Vagina (tissue), 2 donors: ENCODE measurements around the gene DDX28. TPM values are rescaled to one million over a fixed set of nuclear protein-coding genes. Genes with fewer than 3 reads are reported as not detected.
"Not testable (repeated sequence)": the region's sequence is repeated elsewhere in the genome, so short reads cannot be mapped to it uniquely, and the experiment has no call there.

ENCODE experiments used
- DNase-seq, 2 donors: peaks; one replicate each; pipeline ENCODE4 v3.0.0-alpha.2; 2017; ENCODE audit errors: extremely low spot score in 2 of 2
- H3K27ac ChIP-seq: fragments of 200-600 bp; sonication (generic); one replicate; pipeline ENCODE4 v1.5.1; 2019
- H3K27me3 ChIP-seq: fragments of 200-600 bp; sonication (generic); one replicate; pipeline ENCODE4 v1.5.1; 2019
- H3K36me3 ChIP-seq, 2 donors: fragments of 200-600 bp; sonication (generic); one replicate each; pipeline ENCODE4 v1.5.1; 2017 to 2019
- H3K4me1 ChIP-seq: fragments of 200-600 bp; sonication (generic); one replicate; pipeline ENCODE4 v1.5.1; 2019
- H3K4me3 ChIP-seq, 2 donors: fragments of 200-600 bp; sonication (generic); 1 replicate in 1 of 2; 2 replicates in 1 of 2; pipeline ENCODE4 v1.5.1; 2016 to 2019
- H3K9me3 ChIP-seq: fragments of 200-600 bp; sonication (generic); one replicate; pipeline ENCODE4 v1.5.1; 2019
- POLR2A ChIP-seq, 2 donors: fragments of 450-650 bp; IDR thresholded peaks; one replicate each; pipeline ENCODE4 v1.6.1; 2017; ENCODE audit warnings: antibody characterized with exemption in 2 of 2, mild to moderate bottlenecking in 2 of 2, moderate library complexity in 2 of 2
- POLR2AphosphoS5 ChIP-seq, 2 donors: sonication (generic); formaldehyde crosslinking; IDR thresholded peaks; one replicate each; pipeline ENCODE4 v1.9.0; 2017; ENCODE audit warnings: antibody characterized with exemption in 2 of 2, mild to moderate bottlenecking in 2 of 2, low read depth in 1 of 2; ENCODE audit not compliant: insufficient read depth in 1 of 2
- intact Hi-C: fragments of 100-400 bp; cut with DNase I; formaldehyde crosslinking; loops from one replicate; pipeline ENCODE4 v1.15.1; 2023
- total RNA-seq: library from RNA; depleted of rRNA; stranded (reverse); fragments of >200 nt; gene quantifications from one replicate; pipeline ENCODE4 v1.2.3, GENCODE V29; 2016
- TF ChIP-seq, protein P1 (sequence below), 3 experiments: fragments of 450-650 bp in 2 of 3; fragments of 200-600 bp in 1 of 3; sonication (generic) in 1 of 3; IDR thresholded peaks; one replicate each; pipeline ENCODE4 v1.5.1; 2017 to 2019; ENCODE audit warnings: antibody characterized with exemption in 3 of 3, mild to moderate bottlenecking in 2 of 3, moderate library complexity in 2 of 3

DDX28 gene
- total RNA-seq, 1 donor from 2014 or later: 17.7 TPM

DNA sequence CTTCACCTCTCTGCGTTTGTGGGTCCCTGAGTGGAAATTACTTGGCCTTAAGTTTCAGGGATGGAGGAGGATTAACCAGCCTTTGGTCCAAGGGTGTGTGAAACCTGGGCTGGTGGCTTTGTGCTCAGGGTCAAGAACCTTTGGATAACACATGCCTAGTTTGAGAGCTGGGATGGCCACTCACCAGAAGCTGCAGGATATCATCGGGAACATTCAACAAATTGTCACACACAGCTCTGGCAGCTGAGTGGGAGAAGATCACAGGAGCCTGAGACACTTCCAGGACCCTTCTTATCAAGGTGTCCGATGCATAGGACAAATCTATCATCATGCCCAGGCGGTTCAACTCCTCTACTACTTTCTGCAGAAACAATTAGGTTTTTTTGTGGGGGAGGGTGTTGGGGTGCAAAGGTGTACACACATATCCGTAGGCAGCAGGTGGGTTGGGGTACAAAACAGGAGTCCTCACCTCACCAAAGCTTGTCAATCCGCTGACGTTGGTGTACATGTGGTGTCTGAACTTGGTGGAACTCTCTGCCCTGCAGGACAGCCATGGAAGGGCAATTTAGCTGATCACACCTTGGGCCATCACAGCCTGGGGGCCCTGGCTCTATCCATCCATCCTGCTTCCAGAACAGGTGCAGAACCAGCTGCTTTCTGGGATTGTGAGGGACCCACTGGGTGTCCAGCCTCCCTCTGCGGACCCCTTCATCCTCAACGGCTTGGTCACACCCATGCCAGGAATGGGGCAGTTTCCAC, 45.4 kb downstream of the DDX28 start:
- no peak overlapping the region for H3K27ac ChIP-seq
- intact Hi-C loops: no loop called here
- no peak for DNase-seq
- no peaks in the 10 kb centered on the region for H3K4me1 ChIP-seq
- no peak overlapping the region for H3K4me3 ChIP-seq
- no peaks in the 10 kb centered on the region for H3K36me3 ChIP-seq
- no peak for TF ChIP-seq POLR2AphosphoS5 (IDR thresholded peaks at IDR 0.05; ENCODE audit: insufficient read depth in 1 of 2, low read depth in 1 of 2)
- TF ChIP-seq, protein P1, sequence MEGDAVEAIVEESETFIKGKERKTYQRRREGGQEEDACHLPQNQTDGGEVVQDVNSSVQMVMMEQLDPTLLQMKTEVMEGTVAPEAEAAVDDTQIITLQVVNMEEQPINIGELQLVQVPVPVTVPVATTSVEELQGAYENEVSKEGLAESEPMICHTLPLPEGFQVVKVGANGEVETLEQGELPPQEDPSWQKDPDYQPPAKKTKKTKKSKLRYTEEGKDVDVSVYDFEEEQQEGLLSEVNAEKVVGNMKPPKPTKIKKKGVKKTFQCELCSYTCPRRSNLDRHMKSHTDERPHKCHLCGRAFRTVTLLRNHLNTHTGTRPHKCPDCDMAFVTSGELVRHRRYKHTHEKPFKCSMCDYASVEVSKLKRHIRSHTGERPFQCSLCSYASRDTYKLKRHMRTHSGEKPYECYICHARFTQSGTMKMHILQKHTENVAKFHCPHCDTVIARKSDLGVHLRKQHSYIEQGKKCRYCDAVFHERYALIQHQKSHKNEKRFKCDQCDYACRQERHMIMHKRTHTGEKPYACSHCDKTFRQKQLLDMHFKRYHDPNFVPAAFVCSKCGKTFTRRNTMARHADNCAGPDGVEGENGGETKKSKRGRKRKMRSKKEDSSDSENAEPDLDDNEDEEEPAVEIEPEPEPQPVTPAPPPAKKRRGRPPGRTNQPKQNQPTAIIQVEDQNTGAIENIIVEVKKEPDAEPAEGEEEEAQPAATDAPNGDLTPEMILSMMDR (IDR thresholded peaks at IDR 0.05): no peak
- no peak for TF ChIP-seq POLR2A (IDR thresholded peaks at IDR 0.05)
- H3K27me3 ChIP-seq: no peaks in the 10 kb centered on the region
- no peaks in the 10 kb centered on the region for H3K9me3 ChIP-seq

DNA sequence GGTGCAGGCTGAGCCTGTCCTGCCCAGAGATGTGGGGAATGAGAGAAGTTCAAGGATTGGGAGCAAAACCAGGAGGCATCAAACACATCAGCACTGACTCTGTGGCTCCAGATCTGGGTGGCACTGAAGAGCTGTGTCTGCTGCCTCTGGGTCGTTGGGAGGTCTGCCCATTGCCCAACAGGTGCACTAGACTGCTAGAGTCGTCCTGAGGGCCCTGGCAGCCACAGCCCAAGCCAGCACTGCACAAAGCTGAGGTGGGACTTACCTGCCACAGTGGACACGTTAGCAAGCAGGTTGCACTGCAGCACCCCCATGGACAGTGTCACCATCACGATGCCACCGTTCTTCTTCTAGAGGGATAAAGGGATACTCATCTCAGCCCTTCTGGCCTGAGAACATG, 46.0 kb downstream of the DDX28 start:
- TF ChIP-seq POLR2AphosphoS5 (IDR thresholded peaks at IDR 0.05; ENCODE audit: insufficient read depth in 1 of 2, low read depth in 1 of 2) (no peak), POLR2A (IDR thresholded peaks at IDR 0.05) (no peak)
- TF ChIP-seq, protein P1 (IDR thresholded peaks at IDR 0.05): no peak
- Histone ChIP-seq H3K27ac (no peak overlapping the region), H3K36me3 (no peaks in the 10 kb centered on the region), H3K27me3 (no peaks in the 10 kb centered on the region), H3K4me3 (no peak overlapping the region), H3K9me3 (no peaks in the 10 kb centered on the region), H3K4me1 (no peaks in the 10 kb centered on the region)
- no peak for DNase-seq
- intact Hi-C loops: no loop called here

DNA sequence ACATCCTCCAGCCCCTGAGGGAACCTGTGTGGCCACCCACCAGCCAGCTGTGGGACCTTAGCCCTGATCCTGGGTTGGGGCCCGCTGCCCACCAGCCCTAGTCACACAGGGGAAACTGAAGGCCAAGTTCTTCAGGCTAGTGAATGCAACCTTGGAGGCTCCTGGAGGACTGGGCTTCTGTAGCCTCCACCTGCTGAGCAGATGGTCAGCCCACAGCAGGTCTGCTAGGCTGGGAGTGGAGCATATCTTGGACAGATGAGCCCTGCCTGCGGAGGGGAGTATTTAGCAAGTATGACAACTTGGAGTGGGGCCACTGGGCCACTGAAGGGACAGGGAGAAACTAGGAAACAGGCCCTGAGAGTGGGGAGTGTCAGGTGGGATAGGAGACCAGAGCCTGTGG, 46.8 kb downstream of the DDX28 start:
- intact Hi-C loops: no loop called here
- Histone ChIP-seq H3K4me3 (no peak overlapping the region), H3K36me3 (no peaks in the 10 kb centered on the region)

DNA sequence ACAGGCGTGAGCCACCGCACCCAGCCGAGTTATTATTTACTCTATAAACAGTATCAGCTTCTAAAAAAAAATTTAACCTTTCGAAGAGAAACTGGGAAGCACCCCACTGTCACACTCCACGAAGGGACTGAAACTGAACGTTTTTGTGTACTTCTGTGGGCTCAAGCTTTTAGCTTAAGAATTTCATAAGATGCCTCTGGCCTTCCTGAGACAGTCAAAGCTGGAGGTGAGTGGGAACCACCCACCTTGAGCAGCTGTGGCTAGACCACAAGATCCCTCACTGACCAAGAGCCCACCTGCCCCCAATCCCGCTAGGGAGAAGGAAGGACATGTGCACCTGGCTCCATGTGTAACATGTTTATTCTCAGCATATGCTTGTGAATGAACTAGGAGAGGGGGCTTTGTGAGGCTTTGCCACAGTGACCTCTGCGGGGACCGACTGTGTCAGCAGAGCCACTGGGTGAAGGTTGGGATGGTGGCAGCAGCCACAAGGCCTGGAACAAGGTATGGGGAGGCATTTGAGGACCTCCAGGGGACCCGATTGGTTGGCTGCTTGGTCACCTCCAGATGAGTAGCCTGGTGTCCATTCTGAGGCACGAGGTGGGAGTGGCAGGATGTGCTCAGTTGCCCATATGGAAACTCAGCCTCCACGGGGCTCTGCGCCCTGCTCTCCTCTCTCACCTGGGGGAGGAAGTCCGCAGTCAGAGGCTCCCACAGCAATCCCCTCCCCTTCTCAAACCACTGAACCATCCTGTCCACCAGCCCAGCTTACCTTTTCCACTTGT, 47.5 kb downstream of the DDX28 start:
- DNase-seq: no peak
- intact Hi-C loops: no loop called here
- Histone ChIP-seq H3K27me3 (no peaks in the 10 kb centered on the region), H3K4me1 (no peaks in the 10 kb centered on the region), H3K36me3 (no peaks in the 10 kb centered on the region), H3K4me3 (no peak overlapping the region), H3K27ac (no peak overlapping the region), H3K9me3 (no peaks in the 10 kb centered on the region)
- TF ChIP-seq, protein P1 (IDR thresholded peaks at IDR 0.05): no peak
- TF ChIP-seq POLR2A (IDR thresholded peaks at IDR 0.05) (no peak), POLR2AphosphoS5 (IDR thresholded peaks at IDR 0.05; ENCODE audit: insufficient read depth in 1 of 2, low read depth in 1 of 2) (no peak)

More for the DNA sequence above, 46.8 kb downstream of the DDX28 start:
- Histone ChIP-seq H3K27me3 (no peaks in the 10 kb centered on the region), H3K4me1 (no peaks in the 10 kb centered on the region), H3K9me3 (no peaks in the 10 kb centered on the region), H3K27ac (no peak overlapping the region)
- no peak for TF ChIP-seq POLR2A (IDR thresholded peaks at IDR 0.05)
- TF ChIP-seq POLR2AphosphoS5 (IDR thresholded peaks at IDR 0.05; ENCODE audit: insufficient read depth in 1 of 2, low read depth in 1 of 2): no peak
- TF ChIP-seq, protein P1 (IDR thresholded peaks at IDR 0.05): no peak
- no peak for DNase-seq

DNA sequence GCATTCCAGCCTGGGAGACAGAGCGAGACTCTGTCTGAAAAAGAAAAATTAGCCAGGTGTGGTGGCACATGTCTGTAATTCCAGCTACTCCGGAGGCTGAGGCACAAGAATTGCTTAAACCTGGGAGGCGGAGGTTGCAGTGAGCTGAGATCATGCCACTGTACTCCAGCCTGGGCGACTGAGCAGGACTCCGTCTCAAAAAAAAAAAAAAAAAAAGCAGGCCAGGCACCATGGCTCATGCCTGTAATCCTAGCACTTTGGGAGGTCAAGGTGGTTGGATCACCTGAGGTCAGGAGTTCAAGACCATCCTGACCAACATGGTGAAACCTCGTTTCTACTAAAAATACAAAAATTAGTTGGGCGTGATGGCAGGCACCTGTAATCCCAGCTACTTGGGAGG, 50.7 kb downstream of the DDX28 start:
- H3K9me3 ChIP-seq, H3K27ac ChIP-seq, H3K27me3 ChIP-seq, H3K4me3 ChIP-seq, H3K36me3 ChIP-seq, DNase-seq, intact Hi-C loops: not testable (repeated sequence)
- peaks cover 16% of the 10 kb centered on the region for H3K4me1 ChIP-seq
